ENCODE measurements around the gene CEBPZ. TPM values are rescaled to one million over a fixed set of nuclear protein-coding genes. Genes with fewer than 3 reads are reported as not detected.

Gene CEBPZ, protein sequence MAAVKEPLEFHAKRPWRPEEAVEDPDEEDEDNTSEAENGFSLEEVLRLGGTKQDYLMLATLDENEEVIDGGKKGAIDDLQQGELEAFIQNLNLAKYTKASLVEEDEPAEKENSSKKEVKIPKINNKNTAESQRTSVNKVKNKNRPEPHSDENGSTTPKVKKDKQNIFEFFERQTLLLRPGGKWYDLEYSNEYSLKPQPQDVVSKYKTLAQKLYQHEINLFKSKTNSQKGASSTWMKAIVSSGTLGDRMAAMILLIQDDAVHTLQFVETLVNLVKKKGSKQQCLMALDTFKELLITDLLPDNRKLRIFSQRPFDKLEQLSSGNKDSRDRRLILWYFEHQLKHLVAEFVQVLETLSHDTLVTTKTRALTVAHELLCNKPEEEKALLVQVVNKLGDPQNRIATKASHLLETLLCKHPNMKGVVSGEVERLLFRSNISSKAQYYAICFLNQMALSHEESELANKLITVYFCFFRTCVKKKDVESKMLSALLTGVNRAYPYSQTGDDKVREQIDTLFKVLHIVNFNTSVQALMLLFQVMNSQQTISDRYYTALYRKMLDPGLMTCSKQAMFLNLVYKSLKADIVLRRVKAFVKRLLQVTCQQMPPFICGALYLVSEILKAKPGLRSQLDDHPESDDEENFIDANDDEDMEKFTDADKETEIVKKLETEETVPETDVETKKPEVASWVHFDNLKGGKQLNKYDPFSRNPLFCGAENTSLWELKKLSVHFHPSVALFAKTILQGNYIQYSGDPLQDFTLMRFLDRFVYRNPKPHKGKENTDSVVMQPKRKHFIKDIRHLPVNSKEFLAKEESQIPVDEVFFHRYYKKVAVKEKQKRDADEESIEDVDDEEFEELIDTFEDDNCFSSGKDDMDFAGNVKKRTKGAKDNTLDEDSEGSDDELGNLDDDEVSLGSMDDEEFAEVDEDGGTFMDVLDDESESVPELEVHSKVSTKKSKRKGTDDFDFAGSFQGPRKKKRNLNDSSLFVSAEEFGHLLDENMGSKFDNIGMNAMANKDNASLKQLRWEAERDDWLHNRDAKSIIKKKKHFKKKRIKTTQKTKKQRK
- total RNA-seq: 10 to 100 TPM; 52.6 to 67.7 TPM

DNA sequence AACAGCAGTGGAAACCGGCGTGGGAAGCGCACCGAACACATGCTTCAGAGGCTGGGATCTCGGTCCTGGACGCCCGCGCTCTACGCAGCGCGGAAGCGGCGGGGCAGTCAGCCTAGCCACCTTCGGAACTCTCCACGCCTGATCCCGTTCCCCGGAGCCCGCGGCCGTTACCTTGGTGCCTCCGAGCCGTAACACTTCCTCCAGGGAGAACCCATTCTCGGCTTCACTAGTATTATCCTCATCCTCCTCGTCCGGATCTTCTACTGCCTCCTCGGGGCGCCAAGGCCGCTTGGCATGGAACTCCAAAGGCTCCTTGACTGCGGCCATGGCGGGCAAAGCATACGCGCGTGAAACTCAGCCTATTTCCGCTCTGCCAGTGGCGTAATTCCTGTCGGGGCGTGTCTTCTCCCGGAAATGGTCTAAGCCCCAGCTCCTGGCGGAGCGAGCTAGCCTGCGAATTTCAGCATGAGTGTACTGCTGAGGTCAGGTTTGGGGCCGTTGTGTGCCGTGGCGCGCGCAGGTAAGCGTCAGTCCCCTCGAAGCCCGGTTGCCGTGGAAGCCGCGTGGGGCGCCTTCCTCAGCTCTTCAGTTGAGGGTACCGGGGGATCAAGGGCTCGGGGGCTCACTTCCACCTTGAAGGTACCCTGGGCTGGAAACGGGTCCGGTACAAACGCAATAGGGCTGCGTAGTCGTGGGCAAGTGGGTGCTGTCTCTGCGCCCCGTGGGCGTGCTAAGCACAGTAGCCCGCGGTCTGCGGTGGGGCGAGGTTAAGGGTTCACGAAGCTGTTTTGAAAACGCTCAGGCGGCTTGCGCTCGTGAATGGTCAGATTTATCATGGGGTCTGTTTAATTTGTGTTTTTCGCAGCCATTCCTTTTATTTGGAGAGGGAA is at the start of gene CEBPZ, which contains the start of gene NDUFAF7:
CEBPZ (minus strand) TSS at position 356 of the 890 bp plus-strand sequence; CDS start at position 327, 29 bp downstream.
NDUFAF7 (plus strand) TSS at position 418 of the 890 bp plus-strand sequence; CDS start at position 466, 48 bp downstream.
- Mint-ChIP-seq H3K27me3 (ENCODE audit: low read depth) (no peaks in the 10 kb centered on the region), H3K9me3 (peaks cover 0 to 2% of the 10 kb centered on the region in 2 donors), H3K27ac (no peak within 1 kb of the TSS), H3K36me3 (ENCODE audit: insufficient read depth in 2 of 2) (peaks cover 10 to 28% of the 10 kb centered on the region in 2 donors), H3K4me1 (ENCODE audit: low read depth) (peaks cover 15% of the 10 kb centered on the region), H3K4me3 (no peak within 1 kb of the TSS)
- ATAC-seq (replicated peaks in 1 of 2) (peak; percentile 96 to 98), DNase-seq (peak; percentile 91 to 95)

DNA sequence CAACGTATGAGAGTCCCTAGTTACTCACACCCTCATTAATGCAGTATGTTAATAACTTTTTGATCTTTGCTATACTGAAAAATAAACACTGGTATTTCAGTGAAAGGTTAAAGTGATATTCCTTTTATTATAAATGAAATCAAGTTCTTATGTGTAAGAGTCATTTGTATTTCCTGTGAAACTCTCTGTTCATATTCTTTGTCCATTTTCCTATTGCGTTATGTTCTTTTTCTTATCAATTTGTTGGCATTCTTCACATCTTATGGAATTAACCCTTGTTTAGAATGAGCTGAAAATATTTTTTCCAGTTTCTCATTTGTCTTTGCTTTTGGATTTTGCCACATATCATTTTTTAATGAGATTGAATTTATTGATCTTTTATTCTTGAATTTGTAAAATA is 44.9 kb upstream of the CEBPZ start:
- H3K9me3 Mint-ChIP-seq: no peaks in the 10 kb centered on the region
- no peak for DNase-seq
- H3K27ac Mint-ChIP-seq: no peak overlapping the region
- no peaks in the 10 kb centered on the region for H3K4me1 Mint-ChIP-seq (ENCODE audit: low read depth)
- H3K36me3 Mint-ChIP-seq (ENCODE audit: insufficient read depth in 2 of 2): peaks cover 0 to 7% of the 10 kb centered on the region in 2 donors
- no peaks in the 10 kb centered on the region for H3K27me3 Mint-ChIP-seq (ENCODE audit: low read depth)
- no peak overlapping the region for H3K4me3 Mint-ChIP-seq
- ATAC-seq (replicated peaks in 1 of 2): no peak

- Mint-ChIP-seq H3K27ac (no peak overlapping the region), H3K36me3 (ENCODE audit: insufficient read depth in 2 of 2) (peaks cover 0 to 7% of the 10 kb centered on the region in 2 donors), H3K4me3 (no peak overlapping the region), H3K9me3 (no peaks in the 10 kb centered on the region), H3K4me1 (ENCODE audit: low read depth) (no peaks in the 10 kb centered on the region), H3K27me3 (ENCODE audit: low read depth) (no peaks in the 10 kb centered on the region)
- ATAC-seq (replicated peaks in 1 of 2): no peak
- no peak for DNase-seq
Observed at GRCh38 chr2:37274359-37274965, 43.1 kb upstream of the CEBPZ start.

GRCh38 chr2:37271376-37272067 is 40.1 kb upstream of the CEBPZ start:
- ATAC-seq (replicated peaks in 1 of 2) (no peak), DNase-seq (no peak)
- Mint-ChIP-seq H3K4me1 (ENCODE audit: low read depth) (peaks cover 5% of the 10 kb centered on the region), H3K27me3 (ENCODE audit: low read depth) (no peaks in the 10 kb centered on the region), H3K27ac (no peak overlapping the region), H3K9me3 (no peaks in the 10 kb centered on the region), H3K36me3 (ENCODE audit: insufficient read depth in 2 of 2) (peaks cover 2 to 11% of the 10 kb centered on the region in 2 donors), H3K4me3 (no peak overlapping the region)

- DNase-seq (no peak), ATAC-seq (replicated peaks in 1 of 2) (no peak)
- H3K4me1 Mint-ChIP-seq (ENCODE audit: low read depth): peaks cover 5% of the 10 kb centered on the region
- H3K36me3 Mint-ChIP-seq (ENCODE audit: insufficient read depth in 2 of 2): peaks cover 3 to 8% of the 10 kb centered on the region in 2 donors
- no peak overlapping the region for H3K4me3 Mint-ChIP-seq
- H3K27ac Mint-ChIP-seq: no peak overlapping the region
- no peaks in the 10 kb centered on the region for H3K9me3 Mint-ChIP-seq
- H3K27me3 Mint-ChIP-seq (ENCODE audit: low read depth): no peaks in the 10 kb centered on the region
Observed at GRCh38 chr2:37268111-37268510, 36.7 kb upstream of the CEBPZ start.

DNA sequence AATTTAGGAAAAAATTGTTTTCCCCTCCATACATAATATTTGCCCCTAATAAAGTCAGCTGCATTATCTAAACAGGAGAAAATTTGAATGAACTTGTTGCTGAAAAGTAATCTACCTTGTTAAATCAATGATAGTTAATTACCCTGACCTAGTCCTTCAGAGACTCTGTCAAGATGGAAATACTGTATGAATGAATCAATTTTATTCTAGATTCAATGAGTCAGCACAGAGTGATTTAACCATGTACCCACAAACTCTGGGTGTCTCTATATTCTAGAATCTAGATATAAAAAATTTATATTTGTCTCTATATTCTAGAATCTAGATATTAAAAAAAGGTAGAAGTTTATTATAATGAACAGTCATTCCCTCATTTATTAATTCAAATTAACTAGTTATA is 36.3 kb upstream of the CEBPZ start:
- H3K4me1 Mint-ChIP-seq (ENCODE audit: low read depth): peaks cover 5% of the 10 kb centered on the region
- no peak overlapping the region for H3K4me3 Mint-ChIP-seq
- no peak overlapping the region for H3K27ac Mint-ChIP-seq

GRCh38 chr2:37263839-37264238 is 32.4 kb upstream of the CEBPZ start:
- no peaks in the 10 kb centered on the region for H3K9me3 Mint-ChIP-seq
- DNase-seq (no peak), ATAC-seq (replicated peaks in 1 of 2) (no peak)
- H3K27ac Mint-ChIP-seq: no peak overlapping the region
- H3K36me3 Mint-ChIP-seq (ENCODE audit: insufficient read depth in 2 of 2): peaks cover 2 to 6% of the 10 kb centered on the region in 2 donors
- no peak overlapping the region for H3K4me3 Mint-ChIP-seq
- H3K27me3 Mint-ChIP-seq (ENCODE audit: low read depth): no peaks in the 10 kb centered on the region
- H3K4me1 Mint-ChIP-seq (ENCODE audit: low read depth): peaks cover 11% of the 10 kb centered on the region

More for the DNA sequence above, 36.3 kb upstream of the CEBPZ start:
- ATAC-seq (replicated peaks in 1 of 2): no peak
- no peaks in the 10 kb centered on the region for H3K27me3 Mint-ChIP-seq (ENCODE audit: low read depth)
- no peak for DNase-seq
- H3K9me3 Mint-ChIP-seq: no peaks in the 10 kb centered on the region
- peaks cover 3 to 8% of the 10 kb centered on the region in 2 donors for H3K36me3 Mint-ChIP-seq (ENCODE audit: insufficient read depth in 2 of 2)

GRCh38 chr2:37262522-37262921 is 31.1 kb upstream of the CEBPZ start:
- H3K4me1 Mint-ChIP-seq (ENCODE audit: low read depth): peaks cover 8% of the 10 kb centered on the region
- H3K27me3 Mint-ChIP-seq (ENCODE audit: low read depth): no peaks in the 10 kb centered on the region
- peaks cover 0 to 2% of the 10 kb centered on the region in 2 donors for H3K36me3 Mint-ChIP-seq (ENCODE audit: insufficient read depth in 2 of 2)
- H3K9me3 Mint-ChIP-seq: no peaks in the 10 kb centered on the region
- no peak overlapping the region for H3K4me3 Mint-ChIP-seq
- H3K27ac Mint-ChIP-seq: no peak overlapping the region
- ATAC-seq (replicated peaks in 1 of 2) (no peak), DNase-seq (no peak)

DNA sequence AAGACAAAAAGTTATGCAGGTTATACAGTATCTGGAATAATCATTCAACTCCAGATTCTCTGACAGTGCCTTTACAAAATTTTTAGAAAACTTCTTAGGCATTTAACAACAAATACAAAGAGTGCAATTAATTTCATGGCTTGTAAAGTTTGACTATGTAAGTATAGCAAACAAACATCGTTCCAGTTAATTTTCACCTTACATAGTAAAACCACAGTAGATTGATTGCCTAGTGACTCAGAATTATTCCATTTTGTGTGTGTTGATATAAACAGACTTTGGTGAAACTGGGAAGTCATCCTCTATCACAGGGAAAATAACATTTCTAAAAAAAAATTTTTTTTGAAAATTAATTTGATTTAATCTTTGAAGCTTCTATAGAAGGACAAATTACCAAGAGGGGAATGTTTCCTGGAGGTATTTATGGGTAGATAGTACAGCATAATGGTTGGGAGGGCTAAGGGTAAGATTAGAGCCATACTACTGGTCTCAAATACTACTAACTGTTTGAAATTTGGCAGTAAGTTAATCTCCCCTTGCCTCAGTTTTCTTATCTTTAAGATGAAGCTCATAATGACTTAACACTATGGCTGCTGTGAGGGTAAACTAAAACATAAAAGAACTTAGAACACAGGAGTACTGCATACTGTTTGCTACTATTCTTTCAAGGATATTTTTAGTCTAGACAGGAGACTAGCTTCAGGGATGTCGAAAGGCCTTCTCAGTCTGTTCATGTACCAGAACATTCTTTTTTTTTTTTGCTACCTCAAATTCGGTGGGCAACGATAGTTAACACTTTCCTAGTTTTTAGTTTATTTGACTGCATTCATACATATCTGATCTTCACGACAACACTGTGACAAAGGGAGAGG is 19.7 kb upstream of the CEBPZ start:
- DNase-seq (no peak), ATAC-seq (replicated peaks in 1 of 2) (no peak)
- H3K27ac Mint-ChIP-seq: no peak overlapping the region
- no peaks in the 10 kb centered on the region for H3K9me3 Mint-ChIP-seq
- H3K36me3 Mint-ChIP-seq (ENCODE audit: insufficient read depth in 2 of 2): peaks cover 5 to 25% of the 10 kb centered on the region in 2 donors
- no peak overlapping the region for H3K4me3 Mint-ChIP-seq
- no peaks in the 10 kb centered on the region for H3K4me1 Mint-ChIP-seq (ENCODE audit: low read depth)
- H3K27me3 Mint-ChIP-seq (ENCODE audit: low read depth): no peaks in the 10 kb centered on the region

GRCh38 chr2:37246205-37246604 is 14.8 kb upstream of the CEBPZ start:
- no peak overlapping the region for H3K27ac Mint-ChIP-seq
- H3K9me3 Mint-ChIP-seq: peaks cover 0 to 2% of the 10 kb centered on the region in 2 donors
- H3K4me1 Mint-ChIP-seq (ENCODE audit: low read depth): peaks cover 41% of the 10 kb centered on the region
- H3K4me3 Mint-ChIP-seq: no peak overlapping the region
- DNase-seq: no peak
- H3K36me3 Mint-ChIP-seq (ENCODE audit: insufficient read depth in 2 of 2): peaks cover 3 to 38% of the 10 kb centered on the region in 2 donors
- ATAC-seq (replicated peaks in 1 of 2): no peak
- H3K27me3 Mint-ChIP-seq (ENCODE audit: low read depth): no peaks in the 10 kb centered on the region

DNA sequence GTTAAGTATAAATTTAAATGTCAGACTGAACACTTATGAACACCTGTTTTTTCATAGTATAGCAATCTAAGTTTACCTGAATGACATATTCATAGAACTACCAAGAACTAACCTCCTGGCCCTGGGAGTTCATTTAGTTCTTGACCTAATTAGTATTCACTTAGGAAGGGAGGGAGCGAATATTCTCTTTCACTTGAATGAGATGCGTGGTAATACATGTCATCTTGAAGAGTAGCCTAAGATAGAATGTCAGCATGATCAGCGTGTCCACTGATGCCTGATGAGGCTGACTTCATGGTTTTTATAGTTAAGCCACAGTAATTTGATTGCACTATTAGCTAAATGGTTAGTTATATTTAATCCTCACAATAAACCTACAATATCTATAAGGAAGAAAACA is 13.4 kb upstream of the CEBPZ start:
- Mint-ChIP-seq H3K36me3 (ENCODE audit: insufficient read depth in 2 of 2) (peaks cover 3 to 37% of the 10 kb centered on the region in 2 donors), H3K4me1 (ENCODE audit: low read depth) (peaks cover 48% of the 10 kb centered on the region), H3K27me3 (ENCODE audit: low read depth) (no peaks in the 10 kb centered on the region), H3K9me3 (peaks cover 0 to 2% of the 10 kb centered on the region in 2 donors), H3K4me3 (no peak overlapping the region), H3K27ac (no peak overlapping the region)
- ATAC-seq (replicated peaks in 1 of 2) (no peak), DNase-seq (no peak)

Data from activated T-cell treated with anti-CD3 and anti-CD28 coated beads, Interleukin-2, amount 50 U/mL, for 72 hours (primary cell).